ENCODE results near the gene RASSF7. TPM values are rescaled to one million over a fixed set of nuclear protein-coding genes. Genes with fewer than 3 reads are reported as not detected.

RASSF7 gene
- total RNA-seq, 2 donors from 2014 or later = 49.5 to 134 TPM

DNA sequence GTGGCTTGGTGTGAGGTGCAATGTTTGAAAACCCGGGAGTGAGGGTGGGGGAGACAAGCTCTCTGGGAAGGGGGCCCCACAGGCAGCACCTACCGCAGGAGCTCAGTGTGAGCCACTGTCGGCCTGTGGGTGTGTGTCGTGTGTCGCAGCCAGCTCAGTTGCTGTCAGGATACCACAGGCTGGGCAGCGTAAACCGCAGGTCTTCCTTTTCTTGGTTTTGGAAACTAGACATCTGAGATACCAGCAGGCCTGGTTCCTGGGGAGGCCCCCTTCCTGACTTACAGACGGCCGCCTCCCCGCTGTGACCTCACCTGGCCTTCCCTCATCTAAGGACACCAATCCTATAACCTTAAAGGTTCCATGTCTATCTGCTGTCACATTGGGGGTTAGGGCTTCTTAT lies 35.6 kb downstream of the RASSF7 start:
- no peak for DNase-seq
- no peak for TF ChIP-seq POLR2A (IDR thresholded peaks at IDR 0.05)
- TF ChIP-seq, protein P1, sequence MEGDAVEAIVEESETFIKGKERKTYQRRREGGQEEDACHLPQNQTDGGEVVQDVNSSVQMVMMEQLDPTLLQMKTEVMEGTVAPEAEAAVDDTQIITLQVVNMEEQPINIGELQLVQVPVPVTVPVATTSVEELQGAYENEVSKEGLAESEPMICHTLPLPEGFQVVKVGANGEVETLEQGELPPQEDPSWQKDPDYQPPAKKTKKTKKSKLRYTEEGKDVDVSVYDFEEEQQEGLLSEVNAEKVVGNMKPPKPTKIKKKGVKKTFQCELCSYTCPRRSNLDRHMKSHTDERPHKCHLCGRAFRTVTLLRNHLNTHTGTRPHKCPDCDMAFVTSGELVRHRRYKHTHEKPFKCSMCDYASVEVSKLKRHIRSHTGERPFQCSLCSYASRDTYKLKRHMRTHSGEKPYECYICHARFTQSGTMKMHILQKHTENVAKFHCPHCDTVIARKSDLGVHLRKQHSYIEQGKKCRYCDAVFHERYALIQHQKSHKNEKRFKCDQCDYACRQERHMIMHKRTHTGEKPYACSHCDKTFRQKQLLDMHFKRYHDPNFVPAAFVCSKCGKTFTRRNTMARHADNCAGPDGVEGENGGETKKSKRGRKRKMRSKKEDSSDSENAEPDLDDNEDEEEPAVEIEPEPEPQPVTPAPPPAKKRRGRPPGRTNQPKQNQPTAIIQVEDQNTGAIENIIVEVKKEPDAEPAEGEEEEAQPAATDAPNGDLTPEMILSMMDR (IDR thresholded peaks at IDR 0.05) = no peak
- Histone ChIP-seq H3K36me3 (replicated peaks in 1 of 2; ENCODE audit: insufficient read depth in 1 of 2, low read depth in 2 of 2) (peaks cover 18 to 41% of the 10 kb centered on the region in 2 donors), H3K4me3 (no peak overlapping the region), H3K4me1 (no peaks in the 10 kb centered on the region), H3K9me3 (no peaks in the 10 kb centered on the region), H3K27me3 (no peaks in the 10 kb centered on the region), H3K27ac (no peak overlapping the region)
- ATAC-seq = no peak
- intact Hi-C loops (cut with DNase I) = no loop called here
- 90 to 92% methylated on average over 10 of the region's 10 CpGs for WGBS, 2 donors

DNA sequence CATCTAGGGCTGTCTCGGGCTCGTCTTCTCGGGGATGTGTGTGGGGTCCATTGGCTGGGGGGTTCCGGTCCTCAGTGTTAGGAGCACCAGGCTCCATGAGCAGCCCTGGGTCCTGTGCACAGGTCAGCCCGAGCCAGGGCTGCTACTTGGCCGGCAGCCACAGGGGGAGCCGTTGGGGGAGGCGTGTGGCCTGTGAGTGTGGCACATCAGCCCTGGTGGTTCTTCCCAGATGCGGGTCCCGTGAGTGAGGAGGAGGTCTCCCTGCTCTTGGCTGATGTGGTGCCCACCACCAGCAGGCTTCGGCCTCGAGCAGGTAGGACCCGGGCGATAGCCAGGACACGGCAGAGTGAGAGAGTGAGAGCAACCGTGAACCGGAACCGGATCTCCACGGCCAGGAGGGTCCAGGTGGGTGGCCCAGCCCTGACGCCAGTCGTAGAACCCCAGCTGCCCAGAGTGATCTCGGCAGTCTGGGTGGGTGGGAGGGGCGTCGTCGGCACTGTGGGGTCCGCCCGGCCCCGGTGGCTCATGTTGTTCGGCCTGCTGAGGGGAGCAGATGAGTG lies 36.5 kb downstream of the RASSF7 start:
- no peak for ATAC-seq

DNA sequence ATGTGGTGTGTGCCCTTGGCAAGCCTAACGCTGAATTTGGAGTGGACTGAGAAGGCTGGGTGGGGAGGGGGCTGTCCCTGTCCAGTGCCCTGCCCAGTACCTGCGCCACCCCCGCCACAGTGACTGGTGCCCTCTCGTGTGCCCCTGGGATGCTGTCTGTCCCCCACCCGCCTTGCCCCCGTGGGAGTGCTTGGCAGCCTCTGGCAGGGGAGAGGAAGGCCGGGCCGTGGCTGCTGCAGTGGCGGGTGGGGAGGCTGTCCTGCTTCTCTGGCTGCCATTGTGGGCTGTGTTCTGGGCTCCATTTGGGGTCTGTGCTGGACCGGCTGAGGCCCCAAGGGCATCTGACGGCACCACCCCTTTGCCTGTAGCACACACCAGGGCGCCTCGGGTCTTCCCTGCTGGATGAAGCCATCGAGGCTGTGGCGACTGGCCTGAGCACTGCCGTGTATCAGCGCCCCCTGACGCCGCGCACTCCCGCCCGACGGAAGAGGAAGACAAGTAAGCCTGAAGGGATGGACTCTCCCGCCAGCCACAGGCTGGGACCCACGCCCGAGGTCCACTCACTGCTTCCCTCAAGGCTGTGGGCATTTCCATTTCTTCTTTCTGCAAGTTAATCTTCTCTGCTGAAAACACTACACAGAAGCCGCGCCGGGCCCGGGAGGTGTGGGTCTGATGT lies 37.4 kb downstream of the RASSF7 start:
- Histone ChIP-seq H3K27ac (no peak overlapping the region), H3K36me3 (replicated peaks in 1 of 2; ENCODE audit: insufficient read depth in 1 of 2, low read depth in 2 of 2) (peaks cover 10 to 43% of the 10 kb centered on the region in 2 donors), H3K9me3 (no peaks in the 10 kb centered on the region), H3K27me3 (no peaks in the 10 kb centered on the region), H3K4me1 (no peaks in the 10 kb centered on the region), H3K4me3 (no peak overlapping the region)
- intact Hi-C loops (cut with DNase I) = no loop called here
- 90 to 93% methylated on average over 7 to 30 of the region's 30 CpGs for WGBS, 2 donors
- TF ChIP-seq, protein P1 (IDR thresholded peaks at IDR 0.05) = no peak
- TF ChIP-seq POLR2A (IDR thresholded peaks at IDR 0.05) = no peak
- DNase-seq (no peak), ATAC-seq (no peak)

More for the DNA sequence above, 36.5 kb downstream of the RASSF7 start:
- Histone ChIP-seq H3K27ac (no peak overlapping the region), H3K36me3 (replicated peaks in 1 of 2; ENCODE audit: insufficient read depth in 1 of 2, low read depth in 2 of 2) (peaks cover 18 to 45% of the 10 kb centered on the region in 2 donors), H3K4me1 (no peaks in the 10 kb centered on the region), H3K4me3 (no peak overlapping the region), H3K9me3 (no peaks in the 10 kb centered on the region), H3K27me3 (no peaks in the 10 kb centered on the region)
- intact Hi-C loops (cut with DNase I) = no loop called here
- WGBS, 2 donors = 85 to 89% methylated on average over 4 to 29 of the region's 29 CpGs
- TF ChIP-seq POLR2A (IDR thresholded peaks at IDR 0.05) = no peak
- TF ChIP-seq, protein P1 (IDR thresholded peaks at IDR 0.05) = no peak
- DNase-seq = no peak

DNA sequence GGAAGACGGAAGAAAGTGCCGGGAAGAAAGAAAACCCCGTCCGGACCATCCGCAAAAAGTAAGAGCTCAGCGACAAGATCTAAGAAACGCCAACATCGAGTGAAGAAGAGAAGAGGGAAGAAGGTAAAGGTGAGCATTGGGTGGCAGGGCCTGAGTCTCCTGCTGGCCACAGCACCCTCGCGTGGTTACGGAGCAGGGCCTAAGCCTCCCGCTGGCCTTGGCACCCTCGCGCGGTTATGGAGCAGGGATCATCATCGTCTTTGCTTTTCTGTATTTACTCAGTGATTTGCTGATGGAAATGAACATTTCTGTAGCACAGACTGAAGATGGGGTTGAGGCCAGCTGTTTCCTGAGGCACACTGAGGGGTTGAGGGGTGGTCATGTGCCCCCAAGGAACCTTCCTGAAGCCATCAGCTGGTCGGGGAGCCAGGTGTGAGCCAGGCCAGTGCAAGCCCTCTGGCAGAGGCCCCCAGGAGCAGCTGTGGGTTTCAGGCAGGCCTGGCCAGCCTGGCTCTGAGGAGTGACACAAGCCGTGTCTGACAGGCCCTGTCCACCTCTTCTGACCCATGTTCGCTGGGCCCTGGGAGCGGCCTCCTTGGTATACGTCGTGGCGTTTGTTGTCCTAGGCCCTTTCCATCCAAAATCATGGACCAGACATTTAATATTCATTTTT lies 40.9 kb downstream of the RASSF7 start:
- no peak overlapping the region for H3K4me3 ChIP-seq
- DNase-seq (no peak), ATAC-seq (no peak)
- no peaks in the 10 kb centered on the region for H3K4me1 ChIP-seq
- H3K36me3 ChIP-seq (replicated peaks in 1 of 2; ENCODE audit: insufficient read depth in 1 of 2, low read depth in 2 of 2) = peaks cover 4 to 60% of the 10 kb centered on the region in 2 donors
- H3K9me3 ChIP-seq = no peaks in the 10 kb centered on the region
- no peaks in the 10 kb centered on the region for H3K27me3 ChIP-seq
- TF ChIP-seq, protein P1 (IDR thresholded peaks at IDR 0.05) = no peak
- no peak for TF ChIP-seq POLR2A (IDR thresholded peaks at IDR 0.05)
- WGBS, 2 donors = 90 to 94% methylated on average over 17 to 23 of the region's 23 CpGs
- no peak overlapping the region for H3K27ac ChIP-seq
- intact Hi-C loops (cut with DNase I) = no loop called here
